HPDE6-E6E7 (cell line): ENCODE measurements around the gene NPY1R.

Experiments
- DNase-seq: peaks from one replicate; pipeline ENCODE4 v3.0.0; 2011; ENCODE audit warnings: missing footprints; ENCODE audit errors: extremely low spot score

Gene NPY1R

GRCh38 chr4:163332526-163333406, at the start of gene NPY1R:
Gene NPY1R, minus strand, starts transcription at chr4:163332596. Its CDS starts 6,042 bp downstream, at chr4:163326554.
- DNase-seq, result peak; percentile 78

DNA sequence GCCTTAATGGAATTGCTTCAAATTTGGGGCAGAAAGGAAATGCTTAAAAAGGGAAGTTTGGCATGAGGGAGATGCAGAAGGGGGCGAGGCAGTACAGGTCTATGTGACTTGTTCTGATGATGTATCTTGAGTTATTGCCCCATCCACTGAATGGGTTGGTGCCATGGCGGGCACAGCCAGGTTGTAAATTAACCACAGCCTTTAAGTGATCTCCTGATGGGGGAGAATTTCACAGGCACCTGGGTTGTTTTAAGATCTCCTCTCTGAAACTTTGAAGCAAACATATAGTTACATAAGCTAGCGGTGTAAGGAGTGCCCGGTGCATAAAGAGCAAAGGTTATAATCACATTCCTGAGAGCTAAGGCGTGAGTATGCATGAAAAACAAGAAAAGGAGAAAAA, 48.3 kb upstream of the NPY1R start:
- no peak for DNase-seq

DNA sequence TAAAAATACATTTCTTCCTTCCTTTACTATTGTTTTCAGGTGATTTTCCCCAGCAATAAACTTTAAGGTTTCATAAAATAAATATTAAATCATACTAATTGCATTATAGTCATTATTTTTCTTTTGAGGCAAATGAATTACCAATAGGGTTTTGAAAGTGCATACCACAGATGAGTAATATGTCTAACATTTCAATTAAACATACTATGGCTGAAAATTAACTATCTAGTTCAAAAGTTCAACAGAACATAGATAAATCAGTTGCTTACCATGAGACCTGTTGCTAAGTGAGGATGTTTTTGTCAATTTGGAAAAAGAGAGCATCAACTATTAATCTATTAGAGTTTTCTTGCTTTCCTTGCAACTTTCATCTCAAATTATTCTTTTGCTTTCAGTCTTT, 46.3 kb upstream of the NPY1R start:
- no peak for DNase-seq

- DNase-seq, result no peak
Measured at GRCh38 chr4:163372029-163372428, 39.6 kb upstream of the NPY1R start.

DNA sequence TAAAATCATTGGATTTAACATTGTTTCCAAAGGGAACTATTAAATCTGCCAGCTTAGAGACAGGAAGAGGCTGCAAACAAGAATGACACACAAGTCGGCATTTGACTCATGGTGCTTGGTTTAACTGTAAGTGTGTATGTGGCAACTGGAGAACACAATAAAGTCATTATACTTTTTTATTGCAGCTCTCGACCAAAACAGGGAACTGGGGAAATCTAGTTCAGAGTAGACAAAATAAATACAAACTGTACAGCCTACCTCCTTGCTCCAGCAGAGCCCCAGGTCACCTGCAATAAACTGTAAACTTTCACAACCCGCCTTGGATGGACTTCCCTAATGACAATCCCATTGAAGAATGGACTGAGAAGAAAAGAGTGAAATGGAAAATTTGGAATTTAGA, 35.3 kb upstream of the NPY1R start:
- no peak for DNase-seq

- DNase-seq, result no peak
Measured at GRCh38 chr4:163356104-163356503, 23.7 kb upstream of the NPY1R start.

DNA sequence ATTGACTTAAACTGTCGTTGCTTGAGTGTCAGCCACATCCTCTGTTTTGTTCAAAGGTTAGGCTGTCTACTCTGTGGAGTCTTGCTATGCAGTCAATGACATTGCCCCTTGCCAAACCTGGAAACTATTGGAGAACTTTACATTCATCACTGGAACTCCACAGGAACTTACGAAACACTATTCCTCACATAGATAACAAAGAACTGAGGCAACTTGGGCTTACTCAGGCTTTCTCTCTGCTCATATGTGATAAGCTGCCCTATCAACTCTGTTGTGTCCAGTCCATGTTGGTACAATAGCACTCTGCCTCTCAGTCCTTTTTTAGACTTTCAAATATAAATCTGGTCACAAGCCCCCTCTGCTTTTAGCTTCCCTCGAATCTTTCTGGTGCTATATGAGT, 20.7 kb upstream of the NPY1R start:
- no peak for DNase-seq

- DNase-seq, result no peak
Measured at GRCh38 chr4:163350672-163351071, 18.3 kb upstream of the NPY1R start.

GRCh38 chr4:163344147-163345125, 12.0 kb upstream of the NPY1R start:
- DNase-seq, result no peak

DNA sequence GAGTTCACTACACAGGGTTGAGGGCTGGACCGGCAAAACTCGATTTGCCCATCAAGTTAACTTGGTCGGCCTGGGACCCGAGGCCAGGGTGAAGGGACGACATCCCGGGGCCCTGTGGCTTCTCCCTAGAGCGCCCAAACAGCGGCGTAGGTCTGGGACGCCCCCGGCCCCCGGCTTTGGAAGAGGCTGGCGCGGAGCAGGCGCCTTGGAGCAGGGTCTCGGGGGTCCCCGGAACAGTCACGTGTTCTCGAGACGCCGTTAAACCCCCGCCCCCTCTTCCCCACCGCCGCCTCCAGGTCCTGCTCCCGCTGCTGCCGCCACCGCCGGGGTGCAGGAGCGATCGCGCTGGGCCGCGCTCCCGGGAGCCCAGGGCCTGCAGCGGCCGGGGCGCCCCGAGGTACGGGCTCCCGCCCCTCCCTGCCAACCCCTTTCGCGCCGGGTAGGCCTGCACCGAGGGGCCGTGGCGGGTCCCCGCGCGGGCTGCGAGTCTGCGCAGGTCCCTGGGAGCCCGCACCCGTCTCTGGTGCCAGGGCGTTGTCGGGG, 11.3 kb upstream of the NPY1R start, which contains the start of gene NPY5R:
TSS of gene NPY5R (plus strand) at position 289 of the 543 bp plus-strand sequence. CDS start 6,382 bp downstream, outside the sequence.
- DNase-seq, result no peak

- DNase-seq, result no peak
Measured at GRCh38 chr4:163335384-163335783, 3.0 kb upstream of the NPY1R start.

GRCh38 chr4:163331629-163332376, 593 bp downstream of the NPY1R start:
- peak; percentile 32 for DNase-seq

DNA sequence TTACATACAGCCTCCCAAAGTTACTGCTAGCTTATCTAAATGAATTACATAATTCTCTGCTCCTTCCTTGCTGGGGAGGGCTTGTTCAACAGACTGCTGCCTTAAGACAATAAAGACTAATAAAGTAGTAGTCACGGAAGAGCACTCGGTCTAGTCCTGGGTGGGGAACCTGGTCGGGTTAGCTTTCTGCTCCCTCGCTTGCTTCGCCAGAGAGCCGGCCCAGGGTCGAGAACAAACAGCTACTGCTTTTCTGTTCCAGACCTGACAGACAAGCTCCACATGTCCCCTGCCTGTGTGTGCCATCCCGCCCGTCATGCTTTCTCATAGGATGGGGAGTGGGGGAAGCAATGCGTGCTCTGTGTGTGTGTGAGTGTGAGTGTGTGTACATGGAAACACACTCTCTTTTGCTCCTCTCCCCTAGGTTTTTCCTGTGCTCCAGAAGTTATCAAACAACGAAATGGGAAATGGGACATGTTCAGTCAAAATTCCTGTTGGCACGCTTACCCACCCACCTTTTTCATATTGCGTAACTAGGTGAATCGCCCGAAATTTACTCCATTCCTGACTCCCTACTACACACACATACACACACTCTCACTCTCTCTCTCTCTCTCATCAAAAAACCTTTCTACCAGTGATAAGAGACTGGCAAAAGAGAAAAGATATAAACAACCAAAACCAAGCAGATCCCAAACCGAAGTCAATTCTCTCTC, 1.3 kb downstream of the NPY1R start:
- DNase-seq, result no peak

DNA sequence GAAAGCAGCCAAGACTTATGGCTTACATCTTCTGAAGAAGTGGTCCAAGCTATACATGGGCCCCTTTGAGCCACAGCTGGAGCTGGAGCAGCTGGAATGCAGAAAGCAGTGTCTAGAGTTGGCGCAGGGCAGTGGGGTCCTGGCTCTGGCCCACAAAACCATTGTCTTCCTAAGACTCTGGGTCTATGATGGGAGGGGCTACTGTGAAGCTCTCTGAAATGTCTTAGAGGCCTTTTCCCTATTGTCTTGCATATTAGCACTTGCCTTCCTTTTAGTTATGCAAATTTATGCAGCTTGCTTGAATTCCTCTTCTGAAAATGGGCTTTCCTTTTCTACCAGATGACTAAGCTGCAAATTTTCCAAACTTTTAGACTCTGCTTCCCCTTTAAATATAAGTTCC, 15.3 kb downstream of the NPY1R start:
- no peak for DNase-seq

DNA sequence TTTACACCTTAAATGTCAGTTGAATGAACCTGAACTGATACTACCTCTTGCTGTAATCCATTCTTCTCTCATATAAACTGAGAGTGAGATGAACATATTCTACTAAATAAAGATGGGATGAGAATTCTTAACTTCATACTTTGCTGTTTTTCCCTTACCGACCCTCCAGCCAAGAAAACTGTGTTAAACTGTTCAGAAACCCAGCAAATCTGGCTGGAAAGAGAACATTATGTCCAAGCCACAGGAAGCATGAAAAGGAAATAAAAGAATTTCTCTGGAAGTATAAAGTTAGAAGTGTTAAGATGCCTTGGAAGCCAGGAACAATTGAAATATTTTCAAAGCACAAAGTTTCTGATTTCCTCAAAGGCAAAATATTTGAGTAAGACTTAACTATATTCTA, 22.9 kb downstream of the NPY1R start:
- no peak for DNase-seq

DNA sequence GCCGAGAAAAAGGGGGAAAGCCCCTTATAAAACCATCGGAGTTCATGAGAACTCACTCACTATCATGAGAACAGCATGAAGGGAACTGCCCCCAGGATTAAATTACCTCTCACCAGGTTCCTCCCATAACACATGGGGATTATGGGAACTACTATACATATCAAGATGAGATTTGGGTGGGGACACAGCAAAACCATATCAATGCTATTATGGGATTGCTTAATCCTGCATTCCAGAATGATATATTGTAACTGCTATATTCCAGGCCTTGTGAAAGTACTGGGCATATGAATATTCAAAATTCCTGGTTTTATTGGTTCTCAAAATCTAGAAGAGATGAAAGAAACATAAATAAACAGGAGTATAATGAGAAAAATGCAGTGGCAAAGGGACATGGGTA, 29.3 kb downstream of the NPY1R start:
- no peak for DNase-seq

DNA sequence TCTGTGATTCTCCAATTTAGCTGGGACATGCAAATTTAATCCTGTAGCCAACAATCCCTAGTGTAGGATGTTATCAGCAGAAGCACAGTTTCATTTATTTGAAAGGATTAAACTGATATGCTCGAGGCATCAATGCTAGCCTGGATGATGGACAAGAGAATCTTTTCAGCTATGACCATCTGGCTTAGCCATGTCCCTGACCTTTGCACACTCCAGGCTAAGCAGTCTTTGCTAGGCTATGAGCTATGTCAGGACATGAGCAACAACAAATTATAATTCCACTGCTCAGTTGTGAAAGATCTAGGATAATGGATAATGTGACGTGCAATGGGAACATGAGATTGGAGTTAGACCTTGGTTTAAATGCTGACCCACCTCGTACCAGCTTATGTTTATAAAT, 32.0 kb downstream of the NPY1R start:
- DNase-seq, result no peak

DNA sequence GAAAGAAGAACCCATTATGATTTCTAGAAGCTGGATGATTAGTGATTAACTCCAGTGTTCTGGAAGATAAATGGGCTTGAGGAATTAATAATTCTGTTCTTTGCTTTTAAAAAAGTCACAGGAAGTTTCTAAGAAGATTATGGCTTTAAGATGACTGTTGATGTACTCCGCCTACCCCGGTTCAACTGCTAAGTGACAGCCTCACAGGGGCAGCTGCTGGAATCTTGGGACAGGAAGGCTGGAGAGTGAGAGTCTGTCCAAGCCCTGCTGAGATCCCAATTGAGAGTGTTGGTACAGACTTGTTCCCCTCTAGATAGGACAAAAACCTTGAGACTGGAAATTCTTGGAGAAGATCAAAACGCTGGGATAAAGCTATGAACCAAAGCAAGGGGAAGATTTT, 37.3 kb downstream of the NPY1R start:
- no peak for DNase-seq

GRCh38 chr4:163284304-163284703, 48.1 kb downstream of the NPY1R start:
- no peak for DNase-seq

DNA sequence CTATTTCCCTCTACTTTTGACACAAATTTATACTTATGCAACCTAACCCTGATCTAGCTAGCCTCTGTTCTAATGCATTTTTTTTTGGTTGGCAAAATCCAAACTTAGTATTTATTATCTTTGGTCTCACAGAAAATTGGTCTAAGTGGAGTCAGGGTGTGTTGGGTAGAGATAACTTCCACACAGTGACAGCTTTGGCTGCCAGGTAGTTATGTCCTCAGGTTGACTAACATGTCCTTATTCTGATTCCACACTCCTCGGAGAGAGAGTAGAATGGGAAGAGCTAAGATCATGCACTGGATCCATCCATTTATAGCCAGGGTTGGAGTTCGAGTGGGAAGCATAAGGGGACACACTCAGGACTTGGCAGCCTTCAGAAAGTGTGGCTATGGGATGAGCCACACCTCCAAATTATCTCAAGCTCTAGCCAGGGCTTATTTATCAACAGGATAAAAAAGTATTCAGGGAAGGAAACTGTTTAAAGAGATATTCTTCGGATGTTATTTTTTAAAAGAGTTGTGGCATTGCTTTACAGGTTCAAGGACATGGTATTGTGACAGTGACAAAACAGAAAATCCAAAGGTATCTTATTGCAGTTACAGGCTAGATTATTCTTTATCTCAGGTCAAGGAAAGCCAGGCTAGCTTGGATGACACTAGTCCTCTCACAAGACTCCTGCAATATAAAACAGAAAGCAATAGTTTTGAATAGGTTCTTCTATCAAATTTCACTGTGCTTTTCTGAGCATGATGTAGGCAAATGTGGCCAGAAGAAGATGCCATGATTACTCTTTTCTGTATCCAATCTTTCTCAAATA, 51.5 kb downstream of the NPY1R start:
- DNase-seq, result no peak
